Subcutaneous abdominal adipose tissue (tissue), 5 donors: Measurements from ENCODE around the gene TTLL5.

Source experiments
- H3K27ac ChIP-seq: one replicate; pipeline ENCODE4 v1.7.0; 2013; ENCODE audit warnings: low read depth, mild to moderate bottlenecking, inconsistent platforms, low read length, moderate library complexity
- H3K27me3 ChIP-seq, 5 donors: one replicate each; pipeline ENCODE4 v1.7.0; 2013; ENCODE audit warnings: low read length in 5 of 5, inconsistent platforms in 1 of 5; ENCODE audit not compliant: control insufficient read depth in 5 of 5, insufficient read depth in 4 of 5
- H3K36me3 ChIP-seq, 5 donors: one replicate each; pipeline ENCODE4 v1.7.0; 2013; ENCODE audit warnings: low read length in 5 of 5; ENCODE audit not compliant: control insufficient read depth in 5 of 5, insufficient read depth in 5 of 5
- H3K4me1 ChIP-seq, 5 donors: one replicate each; pipeline ENCODE4 v1.7.0; 2013; ENCODE audit warnings: low read length in 5 of 5, mild to moderate bottlenecking in 3 of 5, moderate library complexity in 1 of 5; ENCODE audit not compliant: control insufficient read depth in 5 of 5, insufficient read depth in 5 of 5
- H3K4me3 ChIP-seq, 5 donors: one replicate each; pipeline ENCODE4 v1.7.0; 2013; ENCODE audit warnings: low read length in 5 of 5, low read depth in 1 of 5
- H3K9ac ChIP-seq, 5 donors: one replicate each; pipeline ENCODE4 v1.7.0; 2013; ENCODE audit warnings: low read length in 5 of 5, mild to moderate bottlenecking in 4 of 5, moderate library complexity in 3 of 5
- H3K9me3 ChIP-seq, 5 donors: one replicate each; pipeline ENCODE4 v1.7.0; 2013; ENCODE audit warnings: low read length in 5 of 5; ENCODE audit not compliant: control insufficient read depth in 5 of 5
- donor health status: healthy.
- donor health status: healthy.
- donor health status: healthy.
- donor health status: healthy.
- donor health status: healthy.

The TTLL5 gene

DNA sequence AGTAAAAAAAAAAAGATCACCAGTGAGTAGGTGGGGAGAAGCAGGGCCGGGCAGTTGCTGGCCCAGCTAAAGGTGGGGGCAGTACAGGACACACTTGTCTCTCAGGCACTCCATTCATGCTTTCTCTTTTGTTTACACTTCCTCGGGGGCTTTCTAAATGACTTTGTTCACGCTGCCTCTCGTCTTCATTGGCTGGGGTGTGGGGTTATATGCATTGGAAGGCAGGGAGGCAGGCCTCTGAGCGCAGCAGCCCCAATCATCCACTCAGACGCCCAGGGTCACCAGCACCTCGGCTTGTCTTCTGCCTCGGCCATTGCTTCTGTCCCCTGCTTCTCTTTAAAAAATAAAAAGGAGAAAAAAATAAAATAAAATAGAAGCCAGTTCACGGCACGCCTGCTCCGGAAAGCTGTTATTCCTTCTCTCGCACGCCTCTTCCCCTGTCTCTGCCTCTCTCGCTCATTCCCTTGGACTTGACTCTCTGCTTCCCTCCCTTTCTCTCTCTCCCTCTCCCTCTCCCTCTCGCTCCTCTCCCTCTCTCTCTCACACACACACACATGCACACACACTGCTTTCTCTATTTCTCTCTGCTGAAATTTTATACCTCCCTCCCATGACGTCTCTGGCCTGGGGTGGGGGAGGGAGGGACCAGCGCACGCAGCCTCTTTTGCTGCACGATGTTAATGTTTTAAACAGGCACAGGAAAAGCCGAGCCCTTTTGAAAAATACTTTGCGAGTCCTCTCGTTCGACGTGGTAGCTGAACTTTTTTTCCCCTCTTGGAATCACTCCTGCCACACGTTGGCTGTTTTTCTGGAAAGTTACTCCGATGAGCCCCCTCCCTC is 320.6 kb downstream of the TTLL5 start, which contains the start of gene TGFB3:
TSS of gene TGFB3 (minus strand) at position 570 of the 840 bp plus-strand sequence. CDS start 1,102 bp downstream, outside the sequence.
- Histone ChIP-seq H3K9ac (peak within 1 kb of the TSS; percentile 63 to 91 (median 84)), H3K36me3 (no peaks in the 10 kb centered on the region), H3K27ac (peak within 1 kb of the TSS; percentile 92), H3K9me3 (no peaks in the 10 kb centered on the region), H3K4me3 (peak within 1 kb of the TSS; percentile 69 to 79 (median 74)), H3K27me3 (no peaks in the 10 kb centered on the region), H3K4me1 (peaks cover 13 to 63% (median 61%) of the 10 kb centered on the region in 5 donors)

DNA sequence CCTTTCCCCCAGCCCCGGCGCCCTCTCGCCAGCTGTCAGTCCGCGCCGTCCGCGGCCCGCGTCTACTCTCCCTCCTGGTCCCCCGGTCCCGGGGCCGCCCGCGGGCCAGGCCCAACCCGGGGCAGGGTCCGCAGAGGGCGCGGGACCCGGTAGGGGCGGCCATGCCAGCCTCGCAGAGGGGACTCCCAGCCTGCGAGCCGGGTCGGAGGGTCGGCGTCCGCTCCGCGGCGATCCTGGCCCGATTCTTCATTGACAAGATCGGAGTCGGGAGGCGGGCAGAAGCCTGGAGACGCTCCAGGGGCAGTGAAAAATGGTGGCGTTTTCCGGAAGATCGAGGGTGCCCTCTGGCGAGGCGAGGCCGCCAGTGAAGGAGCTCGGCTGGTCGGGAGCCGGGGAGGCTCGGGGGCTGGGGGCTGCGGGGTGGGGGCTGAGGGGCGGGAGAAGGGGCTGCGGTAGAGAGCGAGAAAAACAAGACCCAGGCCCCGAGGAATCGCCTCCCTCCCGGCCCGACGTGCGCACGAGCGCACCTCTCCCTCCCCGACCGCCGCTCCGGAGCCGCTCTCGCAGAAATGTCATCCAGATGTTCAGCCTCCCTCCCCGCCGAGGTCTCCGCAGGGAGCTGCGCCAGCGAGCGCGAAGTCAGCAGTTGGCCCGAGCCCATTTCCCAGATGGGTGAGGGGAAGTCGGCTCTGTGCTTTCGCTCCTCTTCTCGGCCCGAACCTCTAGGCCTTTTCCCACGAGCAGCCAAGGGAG is 321.4 kb downstream of the TTLL5 start:
- Histone ChIP-seq H3K4me1 (peaks cover 13 to 69% (median 60%) of the 10 kb centered on the region in 5 donors), H3K4me3 (peak overlapping the region; percentile 69 to 79 (median 74)), H3K36me3 (no peaks in the 10 kb centered on the region), H3K9ac (peak overlapping the region in 4 of 5 donors; percentile 77 to 91 (median 86)), H3K27me3 (no peaks in the 10 kb centered on the region), H3K27ac (peak overlapping the region; percentile 92), H3K9me3 (no peaks in the 10 kb centered on the region)

DNA sequence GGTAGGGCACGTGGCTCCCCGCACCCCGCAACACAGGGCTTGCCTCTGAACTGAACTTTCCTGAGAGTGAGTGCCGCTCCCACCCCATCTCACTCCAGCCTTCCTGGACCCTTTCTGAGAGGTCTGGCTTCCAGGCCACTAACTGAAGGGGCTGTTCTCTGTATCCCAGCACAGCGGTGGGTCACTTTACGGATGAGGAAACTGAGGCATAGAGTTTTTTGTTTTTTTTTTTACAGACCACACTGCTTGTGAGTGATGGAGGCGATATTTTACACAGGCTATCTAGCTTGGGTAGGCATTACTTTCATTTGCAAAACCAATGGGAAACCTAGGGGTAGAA is 321.9 kb downstream of the TTLL5 start:
- H3K4me1 ChIP-seq: peaks cover 13 to 68% (median 54%) of the 10 kb centered on the region in 5 donors
- peak overlapping the region in 3 of 5 donors; percentile 54 to 67 (median 64) for H3K9ac ChIP-seq
- no peaks in the 10 kb centered on the region for H3K36me3 ChIP-seq
- H3K4me3 ChIP-seq: peak overlapping the region; percentile 40 to 77 (median 49)
- no peaks in the 10 kb centered on the region for H3K9me3 ChIP-seq
- peak overlapping the region; percentile 39 for H3K27ac ChIP-seq
- H3K27me3 ChIP-seq: no peaks in the 10 kb centered on the region

DNA sequence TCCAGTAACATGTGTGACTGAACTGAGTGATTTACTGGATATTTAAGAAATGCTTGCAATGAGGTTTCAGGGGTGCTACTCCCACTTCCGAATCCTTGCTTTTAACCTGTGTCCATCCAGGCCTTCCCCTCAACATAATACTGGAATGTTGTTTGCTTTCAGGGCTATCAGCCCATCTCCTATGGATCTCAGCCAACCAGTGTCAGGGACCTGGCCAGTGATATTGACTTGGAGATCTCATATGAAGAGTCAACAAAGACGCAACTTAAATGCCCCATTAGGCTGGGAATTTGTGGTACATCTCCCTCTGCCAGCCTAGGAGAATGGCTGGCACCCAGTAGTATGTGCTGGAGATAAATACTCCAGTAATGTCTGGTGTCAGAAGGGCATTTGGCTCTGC is 323.6 kb downstream of the TTLL5 start:
- no peak overlapping the region for H3K4me3 ChIP-seq
- peaks cover 13 to 61% (median 49%) of the 10 kb centered on the region in 5 donors for H3K4me1 ChIP-seq
- H3K27ac ChIP-seq: no peak overlapping the region
- H3K9me3 ChIP-seq: no peaks in the 10 kb centered on the region
- H3K27me3 ChIP-seq: no peaks in the 10 kb centered on the region
- H3K9ac ChIP-seq: peak overlapping the region in 2 of 5 donors; percentile 94 to 96
- no peaks in the 10 kb centered on the region for H3K36me3 ChIP-seq

DNA sequence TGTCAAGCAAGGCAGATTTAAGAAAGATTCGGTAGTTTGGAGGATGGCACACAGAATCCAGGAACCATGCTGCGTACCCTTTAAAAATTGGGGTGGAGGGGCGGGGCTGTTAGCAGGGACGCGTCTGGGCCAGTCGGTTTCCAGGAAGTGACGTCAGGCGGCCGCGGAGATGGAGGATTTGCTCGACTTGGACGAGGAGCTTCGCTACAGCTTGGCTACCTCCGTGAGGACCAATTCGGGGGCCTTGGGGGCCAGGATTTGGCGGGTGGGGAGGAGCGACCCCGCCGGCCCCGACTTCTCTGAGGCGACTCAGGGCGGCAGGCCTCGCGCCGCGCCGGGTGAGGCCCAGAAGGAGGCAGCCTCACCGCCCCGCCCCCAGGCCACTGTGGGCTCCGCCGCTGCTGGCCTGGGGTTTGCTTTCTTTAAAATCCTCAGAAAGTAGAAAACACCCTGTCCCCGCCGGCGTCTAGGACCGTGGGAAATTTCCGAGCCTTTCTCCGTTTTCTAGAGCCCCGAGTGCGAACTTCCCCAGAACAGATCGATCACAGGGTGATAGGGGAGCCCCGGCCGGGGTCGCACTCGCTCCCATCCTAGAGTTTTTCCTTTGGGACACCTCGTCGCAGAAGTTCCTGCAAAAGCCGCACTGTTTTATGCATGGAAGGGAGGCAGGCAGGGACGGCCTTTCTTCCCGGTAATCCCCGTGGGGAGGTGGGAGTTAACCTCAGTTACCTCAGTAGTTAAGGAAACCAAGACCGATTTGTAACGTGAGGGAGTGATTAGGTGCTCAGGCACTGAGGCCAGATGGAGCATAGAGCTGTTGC is 324.8 kb downstream of the TTLL5 start, which contains the start of gene IFT43:
TSS of gene IFT43 (plus strand) at position 146 of the 821 bp plus-strand sequence. CDS start at position 170, 24 bp downstream.
- H3K4me1 ChIP-seq: peaks cover 10 to 53% (median 42%) of the 10 kb centered on the region in 5 donors

DNA sequence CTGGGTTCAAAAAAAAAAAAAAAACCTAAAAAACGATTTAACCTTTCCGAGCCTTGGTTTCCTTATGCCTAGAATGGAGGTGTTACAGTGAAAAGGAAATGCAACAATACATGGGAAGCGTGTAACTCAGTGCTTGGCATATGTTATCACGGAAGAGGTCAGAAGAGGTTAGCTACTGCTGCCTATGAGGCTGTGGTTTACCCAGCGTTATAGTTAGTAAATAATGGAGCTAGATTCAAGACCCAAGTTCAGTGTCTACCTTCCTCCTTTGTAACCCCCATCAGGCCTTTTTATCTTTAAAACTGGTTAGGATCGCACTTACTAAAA is 325.4 kb downstream of the TTLL5 start:
- Histone ChIP-seq H3K27ac (peak overlapping the region; percentile 78), H3K4me3 (peak overlapping the region; percentile 70 to 88 (median 81)), H3K36me3 (peaks cover 0 to 9% (median 3%) of the 10 kb centered on the region in 5 donors), H3K9ac (peak overlapping the region; percentile 75 to 96 (median 88)), H3K9me3 (no peaks in the 10 kb centered on the region), H3K4me1 (peaks cover 7 to 47% (median 36%) of the 10 kb centered on the region in 5 donors), H3K27me3 (no peaks in the 10 kb centered on the region)

More for the DNA sequence above, 324.8 kb downstream of the TTLL5 start, which contains the start of gene IFT43:
- Histone ChIP-seq H3K9me3 (no peaks in the 10 kb centered on the region), H3K4me3 (peak within 1 kb of the TSS; percentile 70 to 88 (median 81)), H3K36me3 (peaks cover 0 to 8% (median 2%) of the 10 kb centered on the region in 5 donors), H3K27me3 (no peaks in the 10 kb centered on the region), H3K9ac (peak within 1 kb of the TSS; percentile 75 to 96 (median 88)), H3K27ac (peak within 1 kb of the TSS; percentile 78)

DNA sequence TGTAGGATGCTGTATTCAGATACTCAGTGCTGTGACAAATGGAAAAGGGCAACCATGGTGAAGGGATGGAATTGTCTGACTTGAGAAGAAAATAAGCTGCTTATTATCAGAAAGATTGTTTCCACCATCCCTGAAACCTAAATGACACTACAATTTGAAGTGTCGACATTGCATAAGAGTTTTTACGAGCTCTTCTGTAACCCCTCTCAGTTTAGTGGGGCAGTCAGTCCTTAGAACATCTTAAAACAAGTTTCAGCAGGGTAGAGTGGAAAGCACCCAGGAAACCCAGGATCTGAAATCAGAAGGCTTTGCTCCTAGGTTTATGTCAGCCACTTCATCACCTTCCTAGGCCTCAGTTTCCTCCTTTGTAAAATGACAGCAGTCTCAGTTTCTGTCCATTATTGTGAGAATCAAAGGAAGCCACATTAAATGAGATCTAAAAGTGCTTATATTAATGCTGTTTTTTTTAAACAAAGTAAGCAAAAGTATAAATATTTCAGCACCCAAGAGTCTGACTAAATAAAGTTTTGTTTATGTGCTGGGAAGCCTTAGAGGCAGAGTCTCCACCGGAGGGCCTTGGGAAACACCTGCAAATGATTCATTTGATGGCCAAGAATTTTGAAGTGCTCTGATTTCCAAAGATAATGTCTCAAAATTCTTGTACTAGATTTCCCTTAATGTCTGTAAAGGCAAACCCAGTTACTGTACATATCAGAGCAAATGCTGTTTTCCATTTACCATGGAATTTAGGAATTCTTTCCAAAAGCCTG is 326.3 kb downstream of the TTLL5 start:
- H3K27me3 ChIP-seq: no peaks in the 10 kb centered on the region
- H3K36me3 ChIP-seq: peaks cover 0 to 16% (median 3%) of the 10 kb centered on the region in 5 donors
- H3K4me3 ChIP-seq: no peak overlapping the region
- peak overlapping the region in 1 of 5 donors; percentile 96 for H3K9ac ChIP-seq
- peaks cover 7 to 43% (median 30%) of the 10 kb centered on the region in 5 donors for H3K4me1 ChIP-seq
- H3K9me3 ChIP-seq: no peaks in the 10 kb centered on the region
- H3K27ac ChIP-seq: peak overlapping the region; percentile 65

DNA sequence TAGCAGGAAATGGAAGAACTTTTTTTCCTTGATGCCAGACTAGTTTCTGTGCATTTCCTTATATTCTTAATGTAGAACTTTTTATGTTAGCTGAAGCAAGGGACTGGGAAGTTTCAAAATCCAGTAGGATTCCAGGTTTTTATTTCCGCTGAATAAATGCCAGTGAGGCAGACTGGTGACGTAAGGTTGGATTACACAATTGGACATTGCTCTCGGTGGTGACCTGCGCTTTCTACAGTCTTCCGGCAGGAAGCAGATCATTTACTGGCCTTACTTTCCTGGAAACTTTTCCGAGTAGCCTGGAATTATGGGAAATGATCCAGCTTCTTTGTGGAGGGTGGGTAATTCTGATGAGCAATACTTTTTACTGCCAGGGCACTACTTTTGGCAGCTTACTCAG is 328.1 kb downstream of the TTLL5 start:
- H3K4me3 ChIP-seq: no peak overlapping the region
- H3K27ac ChIP-seq: peak overlapping the region; percentile 65
- no peaks in the 10 kb centered on the region for H3K9me3 ChIP-seq
- H3K36me3 ChIP-seq: peaks cover 3 to 30% (median 6%) of the 10 kb centered on the region in 5 donors
- H3K27me3 ChIP-seq: no peaks in the 10 kb centered on the region
- peaks cover 5 to 38% (median 26%) of the 10 kb centered on the region in 5 donors for H3K4me1 ChIP-seq
- H3K9ac ChIP-seq: peak overlapping the region in 3 of 5 donors; percentile 21 to 76 (median 69)

DNA sequence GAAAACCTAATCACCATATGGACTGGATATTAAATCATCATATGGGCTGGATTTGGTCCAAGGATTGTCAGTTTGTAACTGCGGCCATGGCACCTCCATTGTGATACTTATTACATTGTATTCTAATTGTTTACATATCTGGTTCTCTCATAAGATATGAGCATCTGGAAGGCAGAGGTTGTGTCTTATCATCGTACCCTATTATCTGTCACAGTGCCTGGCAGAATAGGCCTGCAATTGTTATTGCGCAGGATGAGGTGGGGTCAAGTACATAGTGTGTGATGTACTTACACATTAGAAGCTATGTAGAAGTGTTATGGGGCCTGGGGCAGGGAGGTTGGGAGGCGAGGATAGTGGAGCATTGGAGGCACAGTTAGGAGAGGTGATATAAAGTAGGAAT is 329.3 kb downstream of the TTLL5 start:
- Histone ChIP-seq H3K27me3 (no peaks in the 10 kb centered on the region), H3K4me3 (no peak overlapping the region), H3K36me3 (peaks cover 4 to 30% (median 8%) of the 10 kb centered on the region in 5 donors), H3K9me3 (no peaks in the 10 kb centered on the region), H3K4me1 (peaks cover 7 to 41% (median 28%) of the 10 kb centered on the region in 5 donors), H3K27ac (peak overlapping the region; percentile 65), H3K9ac (peak overlapping the region in 1 of 5 donors; percentile 68)
